ENCODE measurements around the gene KNDC1.

KNDC1 gene

GRCh38 chr10:133114251-133114650 is 45.8 kb upstream of the KNDC1 start:
- CTCF ChIA-PET, result no interaction called here
- no peak for TF ChIP-seq CTCF (IDR thresholded peaks at IDR 0.05; ENCODE audit: insufficient read depth, low read length, missing control alignments)
- H3K4me3 ChIP-seq (ENCODE audit: low read depth, low read length), result no peak overlapping the region
- no peak for DNase-seq (ENCODE audit: low read depth, low spot score)
- POLR2A ChIA-PET, result no interaction called here

GRCh38 chr10:133114726-133115452 is 45.1 kb upstream of the KNDC1 start:
- no peak for DNase-seq (ENCODE audit: low read depth, low spot score)
- ChIA-PET CTCF (interaction anchor here (1.2 kb wide), 1 partner anchor 10 kb away, joined by 3 read pairs; no protein-coding TSS in a partner anchor), POLR2A (no interaction called here)
- no peak for TF ChIP-seq CTCF (IDR thresholded peaks at IDR 0.05; ENCODE audit: insufficient read depth, low read length, missing control alignments)
- H3K4me3 ChIP-seq (ENCODE audit: low read depth, low read length), result no peak overlapping the region

- ChIA-PET POLR2A (no interaction called here), CTCF (interaction anchor here (1.2 kb wide), 1 partner anchor 9 kb away, joined by 3 read pairs; no protein-coding TSS in a partner anchor)
- no peak for DNase-seq (ENCODE audit: low read depth, low spot score)
Measured at GRCh38 chr10:133115453-133115842, 44.6 kb upstream of the KNDC1 start.

GRCh38 chr10:133115976-133116375 is 44.0 kb upstream of the KNDC1 start:
- no peak for DNase-seq (ENCODE audit: low read depth, low spot score)
- TF ChIP-seq CTCF (IDR thresholded peaks at IDR 0.05; ENCODE audit: insufficient read depth, low read length, missing control alignments), result no peak
- POLR2A ChIA-PET, result no interaction called here
- no peak overlapping the region for H3K4me3 ChIP-seq (ENCODE audit: low read depth, low read length)
- CTCF ChIA-PET, result interaction anchor here (0.8 kb wide), 1 partner anchor 9 kb away, joined by 3 read pairs; no protein-coding TSS in a partner anchor

More at GRCh38 chr10:133115453-133115842, 44.6 kb upstream of the KNDC1 start:
- TF ChIP-seq CTCF (IDR thresholded peaks at IDR 0.05; ENCODE audit: insufficient read depth, low read length, missing control alignments), result no peak
- H3K4me3 ChIP-seq (ENCODE audit: low read depth, low read length), result no peak overlapping the region

- ChIA-PET POLR2A (no interaction called here), CTCF (interaction anchor here (0.8 kb wide), 1 partner anchor 8 kb away, joined by 3 read pairs; no protein-coding TSS in a partner anchor)
- no peak overlapping the region for H3K4me3 ChIP-seq (ENCODE audit: low read depth, low read length)
Measured at GRCh38 chr10:133116455-133116854, 43.6 kb upstream of the KNDC1 start.

More at GRCh38 chr10:133116455-133116854, 43.6 kb upstream of the KNDC1 start:
- DNase-seq (ENCODE audit: low read depth, low spot score), result no peak
- TF ChIP-seq CTCF (IDR thresholded peaks at IDR 0.05; ENCODE audit: insufficient read depth, low read length, missing control alignments), result no peak
